Mesendoderm (in vitro differentiated cells): ENCODE measurements around the gene FILIP1L.

Experiments
- DNase-seq: peaks from one replicate; pipeline ENCODE4 v3.0.0; 2013
- H2AK5ac ChIP-seq: 2 replicates; pipeline ENCODE4 v1.6.1; 2013; ENCODE audit warnings: low read length, inconsistent platforms
- H2BK120ac ChIP-seq: 2 replicates; pipeline ENCODE4 v1.6.1; 2013; ENCODE audit warnings: low read depth, mild to moderate bottlenecking, low read length, moderate library complexity, mixed read lengths
- H2BK15ac ChIP-seq: replicated peaks from 2 replicates; pipeline ENCODE4 v1.6.1; 2013; ENCODE audit warnings: low read depth, mild to moderate bottlenecking, moderate library complexity
- H2BK5ac ChIP-seq: 2 replicates; pipeline ENCODE4 v1.6.1; 2013; ENCODE audit warnings: low read length, inconsistent platforms
- H3K18ac ChIP-seq: 2 replicates; pipeline ENCODE4 v1.6.1; 2013; ENCODE audit warnings: mild to moderate bottlenecking, low read length, mixed read lengths
- H3K23ac ChIP-seq: one replicate; pipeline ENCODE4 v1.6.1; 2013; ENCODE audit warnings: low read length
- H3K27ac ChIP-seq: 2 replicates; pipeline ENCODE4 v1.5.1; 2013; ENCODE audit warnings: low read depth, mild to moderate bottlenecking, inconsistent platforms, low read length, moderate library complexity
- H3K27me3 ChIP-seq: 2 replicates; pipeline ENCODE4 v1.6.1; 2013; ENCODE audit warnings: low read length, control low read depth, mild to moderate bottlenecking, inconsistent platforms; ENCODE audit not compliant: insufficient read depth, poor library complexity
- H3K36me3 ChIP-seq: 2 replicates; pipeline ENCODE4 v1.6.1; 2013; ENCODE audit warnings: low read length, inconsistent platforms; ENCODE audit not compliant: control insufficient read depth, insufficient read depth
- H3K4ac ChIP-seq: one replicate; pipeline ENCODE4 v1.6.1; 2013; ENCODE audit warnings: low read depth, mild to moderate bottlenecking, low read length, moderate library complexity
- H3K4me1 ChIP-seq: 2 replicates; pipeline ENCODE4 v1.6.1; 2013; ENCODE audit warnings: low read depth, low read length, inconsistent platforms; ENCODE audit not compliant: control insufficient read depth
- H3K4me2 ChIP-seq: 2 replicates; pipeline ENCODE4 v1.6.1; 2013; ENCODE audit warnings: low read length
- H3K4me3 ChIP-seq: 2 replicates; pipeline ENCODE4 v1.5.1; 2013; ENCODE audit warnings: mild to moderate bottlenecking, low read length
- H3K56ac ChIP-seq: one replicate; pipeline ENCODE4 v1.6.1; 2013; ENCODE audit warnings: low read length
- H3K79me1 ChIP-seq: 2 replicates; pipeline ENCODE4 v1.6.1; 2013; ENCODE audit warnings: low read length, inconsistent platforms
- H3K79me2 ChIP-seq: 2 replicates; pipeline ENCODE4 v1.6.1; 2013; ENCODE audit warnings: mild to moderate bottlenecking, low read length; ENCODE audit not compliant: control insufficient read depth, insufficient read depth
- H3K9ac ChIP-seq: 2 replicates; pipeline ENCODE4 v1.6.1; 2013; ENCODE audit warnings: low read length, inconsistent platforms
- H4K5ac ChIP-seq: one replicate; pipeline ENCODE4 v1.6.1; 2013; ENCODE audit warnings: low read length
- H4K8ac ChIP-seq: one replicate; pipeline ENCODE4 v1.6.1; 2013; ENCODE audit warnings: low read depth, mild to moderate bottlenecking, control low read depth, low read length, moderate library complexity
- WGBS: extraction: QIAGEN DNeasy Blood & Tissue Kit; methylation state at CpG from one replicate; pipeline ENCODE4 v1.1.7; 2013; ENCODE audit warnings: low lambda C conversion rate, missing lambda C conversion rate; ENCODE audit not compliant: insufficient coverage; ENCODE audit errors: extremely low coverage; 5-methylcytosine and 5-hydroxymethylcytosine counted together

FILIP1L gene

GRCh38 chr3:99817437-99818240 is 296.7 kb downstream of the FILIP1L start, which contains the start of gene CMSS1:
TSS of gene CMSS1 (plus strand) at chr3:99817862.
- no CpG with 5 or more reads among the region's 60 CpGs for WGBS
- Histone ChIP-seq H3K27ac (no peak within 1 kb of the TSS), H3K4me2 (peak within 1 kb of the TSS; percentile 83), H3K4ac (no peak within 1 kb of the TSS), H3K18ac (no peak within 1 kb of the TSS), H2BK5ac (no peak within 1 kb of the TSS), H4K8ac (no peak within 1 kb of the TSS), H3K79me2 (peaks cover 11% of the 10 kb centered on the region), H3K79me1 (peaks cover 4% of the 10 kb centered on the region), H2BK120ac (no peak within 1 kb of the TSS), H3K23ac (no peak within 1 kb of the TSS), H4K5ac (no peak within 1 kb of the TSS), H3K27me3 (no peaks in the 10 kb centered on the region), H3K36me3 (no peaks in the 10 kb centered on the region), H3K56ac (peak within 1 kb of the TSS; percentile 83), H2BK15ac (no peak within 1 kb of the TSS), H3K4me3 (peak within 1 kb of the TSS; percentile 32), H3K9ac (peak within 1 kb of the TSS; percentile 64), H2AK5ac (no peak within 1 kb of the TSS), H3K4me1 (no peaks in the 10 kb centered on the region)
- peak; percentile 92 for DNase-seq

DNA sequence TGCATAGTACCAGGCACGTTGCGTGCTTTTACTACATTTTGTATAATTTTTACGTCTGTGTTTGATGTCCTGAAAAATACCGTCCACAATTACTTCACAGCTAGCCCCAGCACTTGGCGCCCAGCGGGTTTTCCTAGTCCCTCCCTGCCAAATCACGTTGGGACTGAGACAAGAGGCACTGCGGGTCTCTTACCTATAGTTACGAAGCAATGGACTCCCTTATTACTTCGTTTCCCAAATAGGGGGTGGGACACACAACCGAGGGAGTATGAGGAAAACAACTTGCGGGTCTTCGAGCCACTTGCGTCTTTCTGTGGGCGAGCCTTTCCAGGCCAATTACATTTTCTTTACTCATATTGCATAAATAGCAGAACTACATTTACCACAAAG is 297.3 kb downstream of the FILIP1L start:
- Histone ChIP-seq H3K79me1 (peaks cover 4% of the 10 kb centered on the region), H3K56ac (peak overlapping the region; percentile 83), H2BK5ac (no peak overlapping the region), H3K4me3 (peak overlapping the region; percentile 32), H3K9ac (peak overlapping the region; percentile 64), H3K4me2 (peak overlapping the region; percentile 77), H3K4me1 (no peaks in the 10 kb centered on the region), H3K36me3 (no peaks in the 10 kb centered on the region), H2AK5ac (no peak overlapping the region), H4K5ac (no peak overlapping the region), H3K27me3 (no peaks in the 10 kb centered on the region), H3K18ac (no peak overlapping the region), H3K79me2 (peaks cover 11% of the 10 kb centered on the region), H2BK15ac (no peak overlapping the region), H3K27ac (no peak overlapping the region), H4K8ac (no peak overlapping the region), H3K23ac (no peak overlapping the region), H3K4ac (no peak overlapping the region), H2BK120ac (no peak overlapping the region)
- DNase-seq, result peak; percentile 53
- no CpG with 5 or more reads among the region's 15 CpGs for WGBS

GRCh38 chr3:99810403-99810802 is 303.9 kb downstream of the FILIP1L start:
- Histone ChIP-seq H3K27ac (no peak overlapping the region), H3K18ac (no peak overlapping the region), H3K23ac (no peak overlapping the region), H3K4me3 (no peak overlapping the region), H3K4ac (no peak overlapping the region), H3K79me1 (no peaks in the 10 kb centered on the region), H3K4me1 (no peaks in the 10 kb centered on the region), H4K8ac (no peak overlapping the region), H3K79me2 (no peaks in the 10 kb centered on the region), H3K9ac (no peak overlapping the region), H2BK5ac (no peak overlapping the region), H3K4me2 (no peak overlapping the region), H3K36me3 (no peaks in the 10 kb centered on the region), H2AK5ac (no peak overlapping the region), H2BK120ac (no peak overlapping the region), H2BK15ac (no peak overlapping the region), H4K5ac (no peak overlapping the region), H3K56ac (no peak overlapping the region), H3K27me3 (no peaks in the 10 kb centered on the region)
- no CpG with 5 or more reads among the region's 1 CpG for WGBS
- DNase-seq, result no peak

DNA sequence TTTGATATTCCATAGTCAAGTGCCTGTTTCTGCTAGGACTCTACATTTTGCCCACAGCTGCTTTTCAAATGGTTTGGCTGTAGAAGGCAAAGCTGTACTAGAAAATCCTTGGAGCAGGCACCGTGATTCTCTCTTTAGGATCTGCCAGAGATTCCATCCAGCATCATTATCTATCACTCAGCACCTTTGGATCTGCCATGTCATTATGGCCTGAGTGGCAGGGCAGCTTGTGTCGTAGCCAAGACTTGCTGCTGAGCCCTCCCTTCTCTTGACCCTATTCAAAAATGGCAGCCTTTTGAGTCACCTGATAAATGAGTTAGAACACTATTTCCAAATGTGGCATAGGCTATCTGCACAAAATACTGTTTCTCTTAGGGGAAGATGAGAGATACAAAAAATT is 304.7 kb downstream of the FILIP1L start:
- no peaks in the 10 kb centered on the region for H3K79me1 ChIP-seq
- no peak overlapping the region for H3K56ac ChIP-seq
- H3K4me2 ChIP-seq, result no peak overlapping the region
- WGBS, result no CpG with 5 or more reads among the region's 2 CpGs
- DNase-seq, result no peak
- H2AK5ac ChIP-seq, result no peak overlapping the region
- no peak overlapping the region for H2BK5ac ChIP-seq
- H3K27me3 ChIP-seq, result no peaks in the 10 kb centered on the region
- no peak overlapping the region for H2BK15ac ChIP-seq
- no peak overlapping the region for H3K9ac ChIP-seq
- H3K27ac ChIP-seq, result no peak overlapping the region
- no peak overlapping the region for H2BK120ac ChIP-seq
- H3K23ac ChIP-seq, result no peak overlapping the region
- H4K5ac ChIP-seq, result no peak overlapping the region
- H3K36me3 ChIP-seq, result no peaks in the 10 kb centered on the region
- no peaks in the 10 kb centered on the region for H3K79me2 ChIP-seq
- no peak overlapping the region for H4K8ac ChIP-seq
- H3K4ac ChIP-seq, result no peak overlapping the region
- H3K4me1 ChIP-seq, result no peaks in the 10 kb centered on the region
- H3K4me3 ChIP-seq, result no peak overlapping the region
- no peak overlapping the region for H3K18ac ChIP-seq

DNA sequence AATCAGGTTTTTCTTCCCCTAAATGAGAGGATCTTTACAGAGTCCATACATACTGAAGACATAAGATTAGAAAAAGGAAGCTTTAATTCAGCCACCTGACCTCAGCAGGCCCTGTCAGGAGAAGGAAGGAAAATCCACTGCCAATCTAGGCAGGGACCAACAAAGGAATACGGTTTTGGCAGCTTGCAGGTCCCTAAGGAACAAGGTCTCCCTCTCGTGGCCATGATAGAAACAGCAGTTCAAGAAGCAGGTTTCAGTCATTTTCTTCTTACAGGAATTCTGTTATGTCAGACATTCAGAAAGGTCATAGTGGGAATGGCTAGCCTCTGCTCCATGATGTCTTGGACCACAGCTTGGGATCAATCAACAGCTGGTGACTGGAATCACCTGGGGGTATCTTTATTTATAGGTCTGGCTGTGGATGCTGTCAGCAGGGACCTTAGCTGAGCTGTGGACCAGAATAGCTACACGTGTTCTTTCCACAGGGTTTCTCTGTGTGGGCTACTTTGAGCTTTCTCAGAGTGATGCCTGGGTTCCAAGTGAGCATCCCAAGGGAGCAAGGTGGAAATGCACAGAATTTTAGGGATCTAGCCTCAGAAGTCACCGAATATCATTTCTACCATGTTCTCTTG is 306.0 kb downstream of the FILIP1L start:
- H3K4me1 ChIP-seq, result no peaks in the 10 kb centered on the region
- H2BK15ac ChIP-seq, result no peak overlapping the region
- H3K27me3 ChIP-seq, result no peaks in the 10 kb centered on the region
- no peak overlapping the region for H2BK5ac ChIP-seq
- H4K5ac ChIP-seq, result no peak overlapping the region
- no peak overlapping the region for H3K23ac ChIP-seq
- no CpG with 5 or more reads among the region's 4 CpGs for WGBS
- H3K18ac ChIP-seq, result no peak overlapping the region
- no peak overlapping the region for H2AK5ac ChIP-seq
- no peak overlapping the region for H2BK120ac ChIP-seq
- no peak overlapping the region for H3K4me3 ChIP-seq
- no peak overlapping the region for H3K4ac ChIP-seq
- no peak overlapping the region for H3K9ac ChIP-seq
- no peak overlapping the region for H3K4me2 ChIP-seq
- H3K79me2 ChIP-seq, result no peaks in the 10 kb centered on the region
- peak; percentile 90 for DNase-seq
- no peak overlapping the region for H3K27ac ChIP-seq
- H4K8ac ChIP-seq, result no peak overlapping the region
- H3K79me1 ChIP-seq, result no peaks in the 10 kb centered on the region
- H3K36me3 ChIP-seq, result no peaks in the 10 kb centered on the region
- no peak overlapping the region for H3K56ac ChIP-seq
